Vagina (tissue), 2 donors: ENCODE measurements around the gene ADCY5. TPM values are rescaled to one million over a fixed set of nuclear protein-coding genes. Genes with fewer than 3 reads are reported as not detected.
A peak's percentile ranks its signal among the peaks of the same experiment; 100 is the strongest.

Experiments
- DNase-seq, 2 donors: peaks; one replicate each; pipeline ENCODE4 v3.0.0-alpha.2; 2017; ENCODE audit errors: extremely low spot score in 2 of 2
- H3K27ac ChIP-seq: fragments of 200-600 bp; sonication (generic); one replicate; pipeline ENCODE4 v1.5.1; 2019
- H3K27me3 ChIP-seq: fragments of 200-600 bp; sonication (generic); one replicate; pipeline ENCODE4 v1.5.1; 2019
- H3K36me3 ChIP-seq, 2 donors: fragments of 200-600 bp; sonication (generic); one replicate each; pipeline ENCODE4 v1.5.1; 2017 to 2019
- H3K4me1 ChIP-seq: fragments of 200-600 bp; sonication (generic); one replicate; pipeline ENCODE4 v1.5.1; 2019
- H3K4me3 ChIP-seq, 2 donors: fragments of 200-600 bp; sonication (generic); 1 replicate in 1 of 2; 2 replicates in 1 of 2; pipeline ENCODE4 v1.5.1; 2016 to 2019
- H3K9me3 ChIP-seq: fragments of 200-600 bp; sonication (generic); one replicate; pipeline ENCODE4 v1.5.1; 2019
- CTCF ChIP-seq, 3 experiments: fragments of 450-650 bp in 2 of 3; fragments of 200-600 bp in 1 of 3; sonication (generic) in 1 of 3; IDR thresholded peaks; one replicate each; pipeline ENCODE4 v1.5.1; 2017 to 2019; ENCODE audit warnings: antibody characterized with exemption in 3 of 3, mild to moderate bottlenecking in 2 of 3, moderate library complexity in 2 of 3
- POLR2A ChIP-seq, 2 donors: fragments of 450-650 bp; IDR thresholded peaks; one replicate each; pipeline ENCODE4 v1.6.1; 2017; ENCODE audit warnings: antibody characterized with exemption in 2 of 2, mild to moderate bottlenecking in 2 of 2, moderate library complexity in 2 of 2
- POLR2AphosphoS5 ChIP-seq, 2 donors: sonication (generic); formaldehyde crosslinking; IDR thresholded peaks; one replicate each; pipeline ENCODE4 v1.9.0; 2017; ENCODE audit warnings: antibody characterized with exemption in 2 of 2, mild to moderate bottlenecking in 2 of 2, low read depth in 1 of 2; ENCODE audit not compliant: insufficient read depth in 1 of 2
- intact Hi-C: fragments of 100-400 bp; cut with DNase I; formaldehyde crosslinking; loops from one replicate; pipeline ENCODE4 v1.15.1; 2023
- total RNA-seq: library from RNA; depleted of rRNA; stranded (reverse); fragments of >200 nt; gene quantifications from one replicate; pipeline ENCODE4 v1.2.3, GENCODE V29; 2016

ADCY5 gene
- total RNA-seq, 1 donor from 2014 or later, result 16.7 TPM

- H3K4me1 ChIP-seq, result peaks cover 32% of the 10 kb centered on the region
- no peaks in the 10 kb centered on the region for H3K9me3 ChIP-seq
- no peak overlapping the region for H3K27ac ChIP-seq
- H3K27me3 ChIP-seq, result no peaks in the 10 kb centered on the region
- no peaks in the 10 kb centered on the region for H3K36me3 ChIP-seq
- no peak overlapping the region for H3K4me3 ChIP-seq
- TF ChIP-seq CTCF (IDR thresholded peaks at IDR 0.05), result no peak
- TF ChIP-seq POLR2AphosphoS5 (IDR thresholded peaks at IDR 0.05; ENCODE audit: insufficient read depth in 1 of 2, low read depth in 1 of 2), result no peak
- no peak for TF ChIP-seq POLR2A (IDR thresholded peaks at IDR 0.05)
- intact Hi-C loops, result no loop called here
- no peak for DNase-seq
Measured at GRCh38 chr3:123387532-123387931, 61.4 kb downstream of the ADCY5 start.

- Histone ChIP-seq H3K27me3 (no peaks in the 10 kb centered on the region), H3K9me3 (no peaks in the 10 kb centered on the region), H3K4me3 (no peak overlapping the region), H3K27ac (peak overlapping the region; percentile 1), H3K36me3 (no peaks in the 10 kb centered on the region), H3K4me1 (peaks cover 28% of the 10 kb centered on the region)
- intact Hi-C loops, result no loop called here
- DNase-seq, result no peak
- no peak for TF ChIP-seq POLR2A (IDR thresholded peaks at IDR 0.05)
- no peak for TF ChIP-seq POLR2AphosphoS5 (IDR thresholded peaks at IDR 0.05; ENCODE audit: insufficient read depth in 1 of 2, low read depth in 1 of 2)
- TF ChIP-seq CTCF (IDR thresholded peaks at IDR 0.05), result no peak
Measured at GRCh38 chr3:123386477-123387040, 62.3 kb downstream of the ADCY5 start.

GRCh38 chr3:123385981-123386380 is 62.9 kb downstream of the ADCY5 start:
- no peaks in the 10 kb centered on the region for H3K27me3 ChIP-seq
- intact Hi-C loops, result no loop called here
- H3K4me1 ChIP-seq, result peaks cover 24% of the 10 kb centered on the region
- peak overlapping the region; percentile 1 for H3K27ac ChIP-seq
- H3K9me3 ChIP-seq, result no peaks in the 10 kb centered on the region
- no peak for DNase-seq
- H3K36me3 ChIP-seq, result no peaks in the 10 kb centered on the region
- no peak overlapping the region for H3K4me3 ChIP-seq
- TF ChIP-seq POLR2A (IDR thresholded peaks at IDR 0.05) (no peak), CTCF (IDR thresholded peaks at IDR 0.05) (no peak)

- intact Hi-C loops, result no loop called here
- TF ChIP-seq POLR2AphosphoS5 (IDR thresholded peaks at IDR 0.05; ENCODE audit: insufficient read depth in 1 of 2, low read depth in 1 of 2) (no peak), CTCF (IDR thresholded peaks at IDR 0.05) (no peak), POLR2A (IDR thresholded peaks at IDR 0.05) (no peak)
- no peaks in the 10 kb centered on the region for H3K9me3 ChIP-seq
- peak overlapping the region; percentile 1 for H3K27ac ChIP-seq
- H3K4me3 ChIP-seq, result no peak overlapping the region
- peaks cover 24% of the 10 kb centered on the region for H3K4me1 ChIP-seq
- no peak for DNase-seq
- H3K36me3 ChIP-seq, result no peaks in the 10 kb centered on the region
- H3K27me3 ChIP-seq, result no peaks in the 10 kb centered on the region
Measured at GRCh38 chr3:123385499-123385898, 63.4 kb downstream of the ADCY5 start.

- peak in 1 of 2 donors; percentile 21 for TF ChIP-seq POLR2AphosphoS5 (IDR thresholded peaks at IDR 0.05; ENCODE audit: insufficient read depth in 1 of 2, low read depth in 1 of 2)
- TF ChIP-seq POLR2A (IDR thresholded peaks at IDR 0.05), result no peak
- no peak for TF ChIP-seq CTCF (IDR thresholded peaks at IDR 0.05)
- H3K36me3 ChIP-seq, result no peaks in the 10 kb centered on the region
- H3K4me3 ChIP-seq, result no peak overlapping the region
- no peak for DNase-seq
- H3K9me3 ChIP-seq, result no peaks in the 10 kb centered on the region
- intact Hi-C loops, result no loop called here
- H3K27ac ChIP-seq, result peak overlapping the region; percentile 39
- no peaks in the 10 kb centered on the region for H3K27me3 ChIP-seq
- H3K4me1 ChIP-seq, result peaks cover 24% of the 10 kb centered on the region
Measured at GRCh38 chr3:123385001-123385401, 63.9 kb downstream of the ADCY5 start.
